Stimulated activated CD8-positive, alpha-beta memory T cell treated with anti-CD3 and anti-CD28 coated beads, Interleukin-4, amount 100 ng/mL, for 24 hours (primary cell): ENCODE results near the gene WNT8B.
A peak's percentile ranks its signal among the peaks of the same experiment; 100 is the strongest.

Source experiments
- DNase-seq: peaks from one replicate; pipeline ENCODE4 v3.0.0-alpha.2; 2020; ENCODE audit warnings: low read depth

The WNT8B gene

GRCh38 chr10:100483876-100484666 is 21.3 kb downstream of the WNT8B start:
- no peak for DNase-seq

GRCh38 chr10:100485366-100485765 is 22.6 kb downstream of the WNT8B start:
- DNase-seq, result no peak

GRCh38 chr10:100485801-100486495 is 23.1 kb downstream of the WNT8B start:
- no peak for DNase-seq

- DNase-seq, result no peak
These were observed 24.7 kb downstream of the WNT8B start for GRCh38 chr10:100487529-100487928.

GRCh38 chr10:100489396-100489795 is 26.6 kb downstream of the WNT8B start:
- no peak for DNase-seq

GRCh38 chr10:100490531-100490930 is 27.7 kb downstream of the WNT8B start:
- DNase-seq, result no peak

GRCh38 chr10:100496567-100496966 is 33.8 kb downstream of the WNT8B start:
- DNase-seq, result no peak

- no peak for DNase-seq
These were observed 35.2 kb downstream of the WNT8B start for GRCh38 chr10:100498059-100498458.

GRCh38 chr10:100501423-100501822 is 38.6 kb downstream of the WNT8B start:
- DNase-seq, result no peak

- no peak for DNase-seq
These were observed 40.2 kb downstream of the WNT8B start for GRCh38 chr10:100502926-100503494.

GRCh38 chr10:100504096-100504495 is 41.3 kb downstream of the WNT8B start:
- DNase-seq, result no peak

- DNase-seq, result no peak
These were observed 42.4 kb downstream of the WNT8B start for GRCh38 chr10:100505164-100505563.

GRCh38 chr10:100506596-100507356 is 44.0 kb downstream of the WNT8B start:
- DNase-seq, result no peak

GRCh38 chr10:100507357-100507732 is 44.5 kb downstream of the WNT8B start:
- DNase-seq, result no peak

- DNase-seq, result no peak
These were observed 45.5 kb downstream of the WNT8B start for GRCh38 chr10:100508266-100508665.

- DNase-seq, result no peak
These were observed 45.9 kb downstream of the WNT8B start for GRCh38 chr10:100508691-100509150.

GRCh38 chr10:100509241-100509840 is 46.5 kb downstream of the WNT8B start:
- no peak for DNase-seq

- DNase-seq, result peak; percentile 30
These were observed 47.9 kb downstream of the WNT8B start for GRCh38 chr10:100510533-100511308.

- DNase-seq, result no peak
These were observed 52.8 kb downstream of the WNT8B start for GRCh38 chr10:100515612-100516011.

GRCh38 chr10:100516847-100517246 is 54.0 kb downstream of the WNT8B start:
- no peak for DNase-seq

GRCh38 chr10:100518761-100519241 is 56.0 kb downstream of the WNT8B start:
- no peak for DNase-seq
